ENCODE results near the gene COL20A1. TPM values are rescaled to one million over a fixed set of nuclear protein-coding genes. Genes with fewer than 3 reads are reported as not detected.

COL20A1 gene
- total and polyA plus RNA-seq, 4 donors, result 0.06 to 0.09 TPM; not detected in 2

- no peak for TF ChIP-seq CTCF (IDR thresholded peaks at IDR 0.05; ENCODE audit: control extremely low read depth, extremely low read depth)
- Histone ChIP-seq H3K9me3 (ENCODE audit: control insufficient read depth in 4 of 4, insufficient read depth in 3 of 4, low read length in 3 of 4) (peaks cover 0 to 5% (median 0%) of the 10 kb centered on the region in 4 donors), H3K4me1 (ENCODE audit: control insufficient read depth in 5 of 5, insufficient read depth in 5 of 5, low read length in 5 of 5) (peaks cover 0 to 26% (median 0%) of the 10 kb centered on the region in 5 donors), H3K4me3 (no peak overlapping the region), H3K27me3 (ENCODE audit: control insufficient read depth in 3 of 3, insufficient read depth in 3 of 3, low read length in 2 of 3) (peaks cover 0 to 11% (median 0%) of the 10 kb centered on the region in 3 donors), H3K27ac (ENCODE audit: low read depth in 1 of 2, low read length in 1 of 2) (no peak overlapping the region), H3K36me3 (ENCODE audit: control insufficient read depth in 4 of 4, insufficient read depth in 4 of 4, low read length in 4 of 4) (no peaks in the 10 kb centered on the region), H3K9ac (ENCODE audit: insufficient read depth in 1 of 2, low read length in 2 of 2) (no peak overlapping the region)
- DNase-seq, result no peak
- no peak for ATAC-seq (ENCODE audit: insufficient read depth, low FRiP score)
- 45 to 47% methylated on average over 19 of the region's 19 CpGs for WGBS, 2 donors
Observed at GRCh38 chr20:63295018-63295417, 2.0 kb downstream of the COL20A1 start.

GRCh38 chr20:63295422-63295821, 2.4 kb downstream of the COL20A1 start:
- Histone ChIP-seq H3K9ac (ENCODE audit: insufficient read depth in 1 of 2, low read length in 2 of 2) (no peak overlapping the region), H3K4me3 (no peak overlapping the region), H3K36me3 (ENCODE audit: control insufficient read depth in 4 of 4, insufficient read depth in 4 of 4, low read length in 4 of 4) (no peaks in the 10 kb centered on the region), H3K27me3 (ENCODE audit: control insufficient read depth in 3 of 3, insufficient read depth in 3 of 3, low read length in 2 of 3) (peaks cover 0 to 11% (median 0%) of the 10 kb centered on the region in 3 donors), H3K4me1 (ENCODE audit: control insufficient read depth in 5 of 5, insufficient read depth in 5 of 5, low read length in 5 of 5) (peaks cover 0 to 26% (median 0%) of the 10 kb centered on the region in 5 donors), H3K9me3 (ENCODE audit: control insufficient read depth in 4 of 4, insufficient read depth in 3 of 4, low read length in 3 of 4) (peaks cover 0 to 5% (median 0%) of the 10 kb centered on the region in 4 donors), H3K27ac (ENCODE audit: low read depth in 1 of 2, low read length in 1 of 2) (no peak overlapping the region)
- no peak for DNase-seq
- TF ChIP-seq CTCF (IDR thresholded peaks at IDR 0.05; ENCODE audit: control extremely low read depth, extremely low read depth), result no peak
- WGBS, 2 donors, result 25 to 27% methylated on average over 17 of the region's 17 CpGs
- ATAC-seq (ENCODE audit: insufficient read depth, low FRiP score), result no peak

GRCh38 chr20:63295846-63296245, 2.9 kb downstream of the COL20A1 start:
- DNase-seq (no peak), ATAC-seq (ENCODE audit: insufficient read depth, low FRiP score) (no peak)
- Histone ChIP-seq H3K9ac (ENCODE audit: insufficient read depth in 1 of 2, low read length in 2 of 2) (no peak overlapping the region), H3K27me3 (ENCODE audit: control insufficient read depth in 3 of 3, insufficient read depth in 3 of 3, low read length in 2 of 3) (peaks cover 0 to 11% (median 0%) of the 10 kb centered on the region in 3 donors), H3K4me1 (ENCODE audit: control insufficient read depth in 5 of 5, insufficient read depth in 5 of 5, low read length in 5 of 5) (peaks cover 0 to 23% (median 0%) of the 10 kb centered on the region in 5 donors), H3K4me3 (no peak overlapping the region), H3K27ac (ENCODE audit: low read depth in 1 of 2, low read length in 1 of 2) (no peak overlapping the region), H3K36me3 (ENCODE audit: control insufficient read depth in 4 of 4, insufficient read depth in 4 of 4, low read length in 4 of 4) (no peaks in the 10 kb centered on the region), H3K9me3 (ENCODE audit: control insufficient read depth in 4 of 4, insufficient read depth in 3 of 4, low read length in 3 of 4) (peaks cover 0 to 5% (median 0%) of the 10 kb centered on the region in 4 donors)
- 13 to 22% methylated on average over 20 of the region's 20 CpGs for WGBS, 2 donors
- no peak for TF ChIP-seq CTCF (IDR thresholded peaks at IDR 0.05; ENCODE audit: control extremely low read depth, extremely low read depth)
